Testis (tissue), 3 donors: Measurements from ENCODE around the gene GLOD5. TPM values are rescaled to one million over a fixed set of nuclear protein-coding genes. Genes with fewer than 3 reads are reported as not detected.

Experiments used
- DNase-seq: peaks from one replicate; pipeline ENCODE4 v3.0.0-alpha.2; 2019
- H3K27ac ChIP-seq, 2 donors: fragments of 200-600 bp; sonication (generic); one replicate each; pipeline ENCODE4 v1.5.1; 2019
- H3K27me3 ChIP-seq: fragments of 200-600 bp; sonication (generic); one replicate; pipeline ENCODE4 v1.5.1; 2019
- H3K36me3 ChIP-seq: fragments of 200-600 bp; sonication (generic); one replicate; pipeline ENCODE4 v1.5.1; 2017; ENCODE audit warnings: low read depth; ENCODE audit errors: missing control alignments
- H3K4me1 ChIP-seq: fragments of 200-600 bp; sonication (generic); one replicate; pipeline ENCODE4 v1.5.1; 2019
- H3K4me3 ChIP-seq, 2 donors: fragments of 200-600 bp; sonication (generic); one replicate each; pipeline ENCODE4 v1.5.1; 2017 to 2019
- H3K9me3 ChIP-seq: fragments of 200-600 bp; sonication (generic); one replicate; pipeline ENCODE4 v1.5.1; 2017
- CTCF ChIP-seq, 3 experiments: fragments of 450-650 bp in 2 of 3; fragments of 200-600 bp in 1 of 3; sonication (generic) in 1 of 3; IDR thresholded peaks; one replicate each; pipeline ENCODE4 v1.5.1; 2016 to 2019; ENCODE audit warnings: antibody characterized with exemption in 3 of 3, mild to moderate bottlenecking in 2 of 3, moderate library complexity in 1 of 3
- POLR2A ChIP-seq: fragments of 450-650 bp; IDR thresholded peaks from one replicate; pipeline ENCODE4 v1.6.1; 2017; ENCODE audit warnings: antibody characterized with exemption, mild to moderate bottlenecking, moderate library complexity
- WGBS, 2 donors: methylation state at CpG; one replicate each; pipeline ENCODE4 v1.1.5; 2018; 5-methylcytosine and 5-hydroxymethylcytosine counted together
- intact Hi-C: fragments of 100-400 bp; cut with DNase I; formaldehyde crosslinking; loops from one replicate; pipeline ENCODE4 v1.15.1; 2023; ENCODE audit warnings: low total_unique reads
- polyA plus RNA-seq: library from polyadenylated mRNA; stranded (reverse); fragments of 350-450 nt; fragmentation: Illumina TruSeq; extraction: RNeasy Lipid Tissue Mini Kit (QIAGEN cat#74804); gene quantifications from one replicate; pipeline ENCODE4 v1.2.3, GENCODE V29; 2014; ENCODE audit warnings: low read depth, low replicate concordance; ENCODE audit not compliant: insufficient read depth
- total RNA-seq, 2 donors: library from RNA; depleted of rRNA; stranded (reverse); fragments of >200 nt; gene quantifications; one replicate each; pipeline ENCODE4 v1.2.3, GENCODE V29; 2016

Gene GLOD5
- total and polyA plus RNA-seq, 3 donors from 2014 or later, result 0.83 TPM; not detected in 2

GRCh38 chrX:48800574-48801279 is 39.2 kb downstream of the GLOD5 start:
- no peaks in the 10 kb centered on the region for H3K9me3 ChIP-seq
- no peaks in the 10 kb centered on the region for H3K27me3 ChIP-seq
- DNase-seq, result peak; percentile 18
- no peaks in the 10 kb centered on the region for H3K4me1 ChIP-seq
- H3K27ac ChIP-seq, result peak overlapping the region; percentile 89 to 92
- H3K4me3 ChIP-seq, result peak overlapping the region; percentile 66 to 76
- TF ChIP-seq POLR2A (no peak), CTCF (IDR thresholded peaks at IDR 0.05) (no peak)
- 9 to 12% methylated on average over 11 to 17 of the region's 17 CpGs for WGBS, 2 donors
- intact Hi-C loops, result no loop called here
- H3K36me3 ChIP-seq, result no peaks in the 10 kb centered on the region

- Histone ChIP-seq H3K36me3 (no peaks in the 10 kb centered on the region), H3K27ac (peak within 1 kb of the TSS; percentile 92 to 96), H3K9me3 (no peaks in the 10 kb centered on the region), H3K27me3 (no peaks in the 10 kb centered on the region), H3K4me1 (no peaks in the 10 kb centered on the region), H3K4me3 (peak within 1 kb of the TSS; percentile 66 to 76)
- intact Hi-C loops, result no loop called here
- TF ChIP-seq CTCF (IDR thresholded peaks at IDR 0.05), result no peak
- TF ChIP-seq POLR2A, result peak; percentile 7
- 0% methylated on average over 4 to 55 of the region's 89 CpGs for WGBS, 2 donors
- peak; percentile 97 for DNase-seq
Observed at GRCh38 chrX:48801280-48802088, 39.9 kb downstream of the GLOD5 start, which contains the start of gene HDAC6. TSS of gene HDAC6 (plus strand) at chrX:48802067. CDS start at chrX:48802693, 626 bp downstream.

GRCh38 chrX:48802089-48802904 is 40.8 kb downstream of the GLOD5 start:
- 4 to 5% methylated on average over 19 to 39 of the region's 40 CpGs for WGBS, 2 donors
- H3K9me3 ChIP-seq, result no peaks in the 10 kb centered on the region
- peak overlapping the region; percentile 92 to 96 for H3K27ac ChIP-seq
- peak overlapping the region; percentile 66 to 76 for H3K4me3 ChIP-seq
- H3K36me3 ChIP-seq, result no peaks in the 10 kb centered on the region
- intact Hi-C loops, result no loop called here
- TF ChIP-seq CTCF (IDR thresholded peaks at IDR 0.05) (no peak), POLR2A (no peak)
- DNase-seq, result peak; percentile 87
- H3K4me1 ChIP-seq, result no peaks in the 10 kb centered on the region
- no peaks in the 10 kb centered on the region for H3K27me3 ChIP-seq

- no peak for DNase-seq
- H3K9me3 ChIP-seq, result no peaks in the 10 kb centered on the region
- peak overlapping the region; percentile 66 to 76 for H3K4me3 ChIP-seq
Observed at GRCh38 chrX:48802905-48803200, 41.3 kb downstream of the GLOD5 start.

More at GRCh38 chrX:48802905-48803200, 41.3 kb downstream of the GLOD5 start:
- intact Hi-C loops, result no loop called here
- no peak for TF ChIP-seq POLR2A
- no peak for TF ChIP-seq CTCF (IDR thresholded peaks at IDR 0.05)
- H3K4me1 ChIP-seq, result no peaks in the 10 kb centered on the region
- WGBS, 2 donors, result 28 to 70% methylated on average over 2 to 4 of the region's 4 CpGs
- no peaks in the 10 kb centered on the region for H3K27me3 ChIP-seq
- H3K27ac ChIP-seq, result peak overlapping the region; percentile 92 to 96
- H3K36me3 ChIP-seq, result no peaks in the 10 kb centered on the region
